HEK293 (cell line): ENCODE data around the gene NELFB.

Source experiments
- CTCF ChIA-PET: fragments of 350-600 bp; formaldehyde crosslinking; extraction: SDS; loops from one replicate; lab custom pipeline; 2021; ENCODE audit warnings: antibody characterized with exemption; lab: Yijun Ruan, JAX
- POLR2A ChIA-PET: fragments of 300-600 bp; formaldehyde crosslinking; extraction: SDS; loops from one replicate; lab custom pipeline; 2020; ENCODE audit warnings: antibody characterized with exemption, inconsistent platforms; lab: Yijun Ruan, JAX
- H3K27ac ChIP-seq: fragments of 200-500 bp; sonication (Bioruptor generic); 2 replicates; pipeline ENCODE4 v1.5.1; 2014; ENCODE audit warnings: low read depth, low read length, control low read depth, inconsistent platforms; ENCODE audit errors: extremely low read depth
- H3K36me3 ChIP-seq, 2 experiments: fragments of 200-500 bp in 1 of 2; sonication (Bioruptor generic) in 1 of 2; 1 replicate in 1 of 2; 2 replicates in 1 of 2; pipeline ENCODE4 v1.5.1; 2014 to 2017; ENCODE audit warnings: inconsistent platforms in 2 of 2, low read length in 2 of 2; ENCODE audit not compliant: control insufficient read depth in 2 of 2, insufficient read depth in 1 of 2
- H3K4me1 ChIP-seq: fragments of 200-500 bp; sonication (Bioruptor generic); 2 replicates; pipeline ENCODE4 v1.5.1; 2014; ENCODE audit warnings: mild to moderate bottlenecking, low read length, inconsistent platforms; ENCODE audit not compliant: control insufficient read depth, insufficient read depth
- H3K4me3 ChIP-seq: 2 replicates; pipeline ENCODE4 v1.5.1; 2011; ENCODE audit warnings: low read depth, mild to moderate bottlenecking, control low read depth, low read length, moderate library complexity
- H3K9me3 ChIP-seq: fragments of 200-500 bp; sonication (Bioruptor generic); 2 replicates; pipeline ENCODE4 v1.5.1; 2014; ENCODE audit warnings: low read depth, low read length, inconsistent platforms; ENCODE audit not compliant: control insufficient read depth, insufficient read depth
- EGR2 ChIP-seq: fragments of 450-650 bp; formaldehyde crosslinking; IDR thresholded peaks from 2 replicates; pipeline ENCODE4 v1.5.1; 2016; ENCODE audit warnings: low read depth, missing biosample characterization, missing genetic modification characterization
- GLIS1 ChIP-seq: fragments of 450-650 bp; formaldehyde crosslinking; IDR thresholded peaks from 2 replicates; pipeline ENCODE4 v1.5.1; 2016; ENCODE audit warnings: missing biosample characterization, missing genetic modification characterization
- KLF1 ChIP-seq: fragments of 450-650 bp; formaldehyde crosslinking; IDR thresholded peaks from 2 replicates; pipeline ENCODE4 v1.5.1; 2016; ENCODE audit warnings: missing biosample characterization, missing genetic modification characterization
- KLF7 ChIP-seq: fragments of 450-650 bp; formaldehyde crosslinking; IDR thresholded peaks from 2 replicates; pipeline ENCODE4 v1.5.1; 2016; ENCODE audit warnings: missing biosample characterization, missing genetic modification characterization, borderline replicate concordance
- MEIS1 ChIP-seq: sonication (generic); formaldehyde crosslinking; IDR thresholded peaks from 2 replicates; pipeline ENCODE4 v1.8.1; 2022; ENCODE audit warnings: missing genetic modification reagents, mild to moderate bottlenecking, borderline replicate concordance
- SCRT1 ChIP-seq: fragments of 450-650 bp; formaldehyde crosslinking; IDR thresholded peaks from 2 replicates; pipeline ENCODE4 v1.5.1; 2016; ENCODE audit warnings: missing biosample characterization, missing genetic modification characterization, borderline replicate concordance
- SCRT2 ChIP-seq: fragments of 450-650 bp; formaldehyde crosslinking; IDR thresholded peaks from 2 replicates; pipeline ENCODE4 v1.5.1; 2016; ENCODE audit warnings: missing biosample characterization, missing genetic modification characterization
- SETDB1 ChIP-seq: IDR thresholded peaks from one replicate; pipeline ENCODE4 v1.6.1; 2017; ENCODE audit warnings: mild to moderate bottlenecking, low read length, moderate library complexity, mixed read lengths; ENCODE audit not compliant: insufficient read length
- ZBTB48 ChIP-seq: fragments of 450-650 bp; formaldehyde crosslinking; IDR thresholded peaks from 2 replicates; pipeline ENCODE4 v1.5.1; 2016; ENCODE audit warnings: missing biosample characterization, missing genetic modification characterization
- ZEB2 ChIP-seq: fragments of 450-650 bp; formaldehyde crosslinking; IDR thresholded peaks from 2 replicates; pipeline ENCODE4 v1.5.1; 2016; ENCODE audit warnings: missing biosample characterization, missing genetic modification characterization
- ZIC2 ChIP-seq: fragments of 450-650 bp; formaldehyde crosslinking; IDR thresholded peaks from 2 replicates; pipeline ENCODE4 v1.5.1; 2016; ENCODE audit warnings: missing biosample characterization, missing genetic modification characterization
- ZNF19 ChIP-seq: fragments of 450-650 bp; formaldehyde crosslinking; IDR thresholded peaks from 2 replicates; pipeline ENCODE4; 2016; ENCODE audit warnings: missing biosample characterization, missing genetic modification characterization, low read depth
- ZNF23 ChIP-seq: fragments of 450-650 bp; formaldehyde crosslinking; IDR thresholded peaks from 2 replicates; pipeline ENCODE4 v1.5.1; 2016; ENCODE audit warnings: missing biosample characterization, missing genetic modification characterization, borderline replicate concordance
- ZNF37A ChIP-seq: fragments of 450-650 bp; IDR thresholded peaks from 2 replicates; pipeline ENCODE4 v1.5.1; 2018; ENCODE audit warnings: missing biosample characterization, missing genetic modification characterization
- ZNF423 ChIP-seq: fragments of 450-650 bp; formaldehyde crosslinking; IDR thresholded peaks from 2 replicates; pipeline ENCODE4 v1.5.1; 2016; ENCODE audit warnings: missing biosample characterization, missing genetic modification characterization
- ZNF501 ChIP-seq: fragments of 450-650 bp; formaldehyde crosslinking; IDR thresholded peaks from 2 replicates; pipeline ENCODE4 v1.5.1; 2016; ENCODE audit warnings: missing biosample characterization, missing genetic modification characterization
- ZNF549 ChIP-seq: fragments of 450-650 bp; IDR thresholded peaks from 2 replicates; pipeline ENCODE4 v1.5.1; 2018; ENCODE audit warnings: missing biosample characterization, missing genetic modification characterization, mild to moderate bottlenecking, inconsistent platforms, moderate library complexity
- ZNF561 ChIP-seq: fragments of 450-650 bp; IDR thresholded peaks from 2 replicates; pipeline ENCODE4 v1.5.1; 2018; ENCODE audit warnings: missing biosample characterization, missing genetic modification characterization, borderline replicate concordance
- ZNF600 ChIP-seq: fragments of 450-650 bp; formaldehyde crosslinking; IDR thresholded peaks from 2 replicates; pipeline ENCODE4 v1.5.1; 2016; ENCODE audit warnings: missing biosample characterization, missing genetic modification characterization
- ZNF768 ChIP-seq: fragments of 450-650 bp; formaldehyde crosslinking; IDR thresholded peaks from 2 replicates; pipeline ENCODE4 v1.5.1; 2018; ENCODE audit warnings: missing biosample characterization, mild to moderate bottlenecking, missing genetic modification characterization
- ZNF791 ChIP-seq: fragments of 450-650 bp; formaldehyde crosslinking; IDR thresholded peaks from 2 replicates; pipeline ENCODE4 v1.5.1; 2016; ENCODE audit warnings: missing biosample characterization, missing genetic modification characterization
- ZNF830 ChIP-seq: fragments of 450-650 bp; IDR thresholded peaks from 2 replicates; pipeline ENCODE4 v1.5.0; 2018; ENCODE audit warnings: missing biosample characterization, missing genetic modification characterization, low read depth, mild to moderate bottlenecking, moderate library complexity
- TF ChIP-seq, protein P1 (sequence below): fragments of 450-650 bp; formaldehyde crosslinking; IDR thresholded peaks from 2 replicates; pipeline ENCODE4 v1.5.1; 2016; ENCODE audit warnings: missing biosample characterization, missing genetic modification characterization
- TF ChIP-seq, protein P2 (sequence below): fragments of 450-650 bp; formaldehyde crosslinking; IDR thresholded peaks from 2 replicates; pipeline ENCODE4 v1.5.1; 2016; ENCODE audit warnings: missing biosample characterization, missing genetic modification characterization
- TF ChIP-seq, protein P3 (sequence below): fragments of 450-650 bp; formaldehyde crosslinking; conservative IDR thresholded peaks from 2 replicates; pipeline ENCODE4 v1.5.1; 2016; ENCODE audit warnings: low read depth, missing biosample characterization, missing genetic modification characterization
- TF ChIP-seq, protein P4 (sequence below): fragments of 450-650 bp; formaldehyde crosslinking; IDR thresholded peaks from 2 replicates; pipeline ENCODE4 v1.5.1; 2016; ENCODE audit warnings: missing biosample characterization, missing genetic modification characterization, low read depth
- TF ChIP-seq, protein P5 (sequence below): fragments of 450-650 bp; formaldehyde crosslinking; IDR thresholded peaks from 2 replicates; pipeline ENCODE4 v1.5.1; 2016; ENCODE audit warnings: missing biosample characterization, missing genetic modification characterization

The NELFB gene

DNA sequence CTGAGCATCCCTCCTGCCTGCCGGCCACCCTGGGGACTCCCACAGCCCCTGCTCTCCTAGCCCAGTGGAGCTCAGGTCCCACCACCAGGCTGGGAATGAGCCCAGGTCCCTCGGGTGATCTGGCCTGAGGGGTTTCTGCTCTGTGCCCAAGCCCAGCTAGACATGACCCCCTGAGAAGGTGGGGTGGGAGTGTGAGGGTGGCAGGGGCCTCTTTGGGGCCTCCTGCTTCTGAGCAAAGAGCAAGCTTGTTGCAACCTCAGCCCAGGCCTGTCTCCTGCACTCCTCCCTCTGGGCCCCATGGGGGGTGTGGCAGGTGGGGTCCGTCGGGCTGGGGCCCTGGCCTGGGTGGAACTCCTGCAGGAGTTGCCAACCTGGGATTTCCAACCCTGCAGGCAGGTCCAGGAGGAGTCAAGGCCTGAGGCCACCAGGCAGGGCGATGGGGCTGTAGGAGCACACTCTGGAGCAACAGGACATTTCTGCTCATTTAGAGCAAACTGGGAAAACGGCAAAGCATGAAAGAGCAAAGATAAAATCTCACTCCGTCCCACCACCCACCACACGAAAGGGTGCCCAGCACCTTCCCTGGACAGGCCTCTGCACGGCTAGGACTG, 58.3 kb downstream of the NELFB start:
- Histone ChIP-seq H3K4me1 (no peaks in the 10 kb centered on the region; the same call in 1 of the 2 replicates), H3K4me3 (no peak overlapping the region), H3K9me3 (no peaks in the 10 kb centered on the region), H3K27ac (no peak overlapping the region), H3K36me3 (no peaks in the 10 kb centered on the region)
- TF ChIP-seq EGR2 (tag by site-specific recombination) (no peak), KLF1 (tag by site-specific recombination) (peak; percentile 50; the same call in 1 of the 2 replicates), ZNF501 (tag by site-specific recombination) (no peak), ZNF561 (tag by site-specific recombination) (no peak), SCRT2 (tag by site-specific recombination) (peak; percentile 59), ZNF768 (no peak), ZNF37A (tag by site-specific recombination) (no peak), SETDB1 (no peak), ZNF19 (no peak), ZEB2 (no peak), ZNF600 (no peak), ZNF549 (tag by site-specific recombination) (no peak), ZNF791 (tag by site-specific recombination) (no peak), ZIC2 (tag by site-specific recombination) (peak; percentile 22; the same call in 1 of the 2 replicates), KLF7 (tag by site-specific recombination) (no peak), ZBTB48 (no peak), ZNF423 (tag by site-specific recombination) (no peak), SCRT1 (tag by site-specific recombination) (no peak), GLIS1 (tag by site-specific recombination) (peak; percentile 77), ZNF23 (tag by site-specific recombination) (no peak), ZNF830 (tag by site-specific recombination) (no peak), MEIS1 (CRISPR knock-in tag) (no peak)
- TF ChIP-seq, protein P1, sequence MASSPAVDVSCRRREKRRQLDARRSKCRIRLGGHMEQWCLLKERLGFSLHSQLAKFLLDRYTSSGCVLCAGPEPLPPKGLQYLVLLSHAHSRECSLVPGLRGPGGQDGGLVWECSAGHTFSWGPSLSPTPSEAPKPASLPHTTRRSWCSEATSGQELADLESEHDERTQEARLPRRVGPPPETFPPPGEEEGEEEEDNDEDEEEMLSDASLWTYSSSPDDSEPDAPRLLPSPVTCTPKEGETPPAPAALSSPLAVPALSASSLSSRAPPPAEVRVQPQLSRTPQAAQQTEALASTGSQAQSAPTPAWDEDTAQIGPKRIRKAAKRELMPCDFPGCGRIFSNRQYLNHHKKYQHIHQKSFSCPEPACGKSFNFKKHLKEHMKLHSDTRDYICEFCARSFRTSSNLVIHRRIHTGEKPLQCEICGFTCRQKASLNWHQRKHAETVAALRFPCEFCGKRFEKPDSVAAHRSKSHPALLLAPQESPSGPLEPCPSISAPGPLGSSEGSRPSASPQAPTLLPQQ (tag by site-specific recombination): peak; percentile 71; the same call in 1 of the 2 replicates
- TF ChIP-seq, protein P2, sequence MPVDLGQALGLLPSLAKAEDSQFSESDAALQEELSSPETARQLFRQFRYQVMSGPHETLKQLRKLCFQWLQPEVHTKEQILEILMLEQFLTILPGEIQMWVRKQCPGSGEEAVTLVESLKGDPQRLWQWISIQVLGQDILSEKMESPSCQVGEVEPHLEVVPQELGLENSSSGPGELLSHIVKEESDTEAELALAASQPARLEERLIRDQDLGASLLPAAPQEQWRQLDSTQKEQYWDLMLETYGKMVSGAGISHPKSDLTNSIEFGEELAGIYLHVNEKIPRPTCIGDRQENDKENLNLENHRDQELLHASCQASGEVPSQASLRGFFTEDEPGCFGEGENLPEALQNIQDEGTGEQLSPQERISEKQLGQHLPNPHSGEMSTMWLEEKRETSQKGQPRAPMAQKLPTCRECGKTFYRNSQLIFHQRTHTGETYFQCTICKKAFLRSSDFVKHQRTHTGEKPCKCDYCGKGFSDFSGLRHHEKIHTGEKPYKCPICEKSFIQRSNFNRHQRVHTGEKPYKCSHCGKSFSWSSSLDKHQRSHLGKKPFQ (tag by site-specific recombination): no peak
- TF ChIP-seq, protein P3, sequence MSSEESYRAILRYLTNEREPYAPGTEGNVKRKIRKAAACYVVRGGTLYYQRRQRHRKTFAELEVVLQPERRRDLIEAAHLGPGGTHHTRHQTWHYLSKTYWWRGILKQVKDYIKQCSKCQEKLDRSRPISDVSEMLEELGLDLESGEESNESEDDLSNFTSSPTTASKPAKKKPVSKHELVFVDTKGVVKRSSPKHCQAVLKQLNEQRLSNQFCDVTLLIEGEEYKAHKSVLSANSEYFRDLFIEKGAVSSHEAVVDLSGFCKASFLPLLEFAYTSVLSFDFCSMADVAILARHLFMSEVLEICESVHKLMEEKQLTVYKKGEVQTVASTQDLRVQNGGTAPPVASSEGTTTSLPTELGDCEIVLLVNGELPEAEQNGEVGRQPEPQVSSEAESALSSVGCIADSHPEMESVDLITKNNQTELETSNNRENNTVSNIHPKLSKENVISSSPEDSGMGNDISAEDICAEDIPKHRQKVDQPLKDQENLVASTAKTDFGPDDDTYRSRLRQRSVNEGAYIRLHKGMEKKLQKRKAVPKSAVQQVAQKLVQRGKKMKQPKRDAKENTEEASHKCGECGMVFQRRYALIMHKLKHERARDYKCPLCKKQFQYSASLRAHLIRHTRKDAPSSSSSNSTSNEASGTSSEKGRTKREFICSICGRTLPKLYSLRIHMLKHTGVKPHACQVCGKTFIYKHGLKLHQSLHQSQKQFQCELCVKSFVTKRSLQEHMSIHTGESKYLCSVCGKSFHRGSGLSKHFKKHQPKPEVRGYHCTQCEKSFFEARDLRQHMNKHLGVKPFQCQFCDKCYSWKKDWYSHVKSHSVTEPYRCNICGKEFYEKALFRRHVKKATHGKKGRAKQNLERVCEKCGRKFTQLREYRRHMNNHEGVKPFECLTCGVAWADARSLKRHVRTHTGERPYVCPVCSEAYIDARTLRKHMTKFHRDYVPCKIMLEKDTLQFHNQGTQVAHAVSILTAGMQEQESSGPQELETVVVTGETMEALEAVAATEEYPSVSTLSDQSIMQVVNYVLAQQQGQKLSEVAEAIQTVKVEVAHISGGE (tag by site-specific recombination): no peak
- TF ChIP-seq, protein P4, sequence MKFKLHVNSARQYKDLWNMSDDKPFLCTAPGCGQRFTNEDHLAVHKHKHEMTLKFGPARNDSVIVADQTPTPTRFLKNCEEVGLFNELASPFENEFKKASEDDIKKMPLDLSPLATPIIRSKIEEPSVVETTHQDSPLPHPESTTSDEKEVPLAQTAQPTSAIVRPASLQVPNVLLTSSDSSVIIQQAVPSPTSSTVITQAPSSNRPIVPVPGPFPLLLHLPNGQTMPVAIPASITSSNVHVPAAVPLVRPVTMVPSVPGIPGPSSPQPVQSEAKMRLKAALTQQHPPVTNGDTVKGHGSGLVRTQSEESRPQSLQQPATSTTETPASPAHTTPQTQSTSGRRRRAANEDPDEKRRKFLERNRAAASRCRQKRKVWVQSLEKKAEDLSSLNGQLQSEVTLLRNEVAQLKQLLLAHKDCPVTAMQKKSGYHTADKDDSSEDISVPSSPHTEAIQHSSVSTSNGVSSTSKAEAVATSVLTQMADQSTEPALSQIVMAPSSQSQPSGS (tag by site-specific recombination): no peak
- TF ChIP-seq, protein P5, sequence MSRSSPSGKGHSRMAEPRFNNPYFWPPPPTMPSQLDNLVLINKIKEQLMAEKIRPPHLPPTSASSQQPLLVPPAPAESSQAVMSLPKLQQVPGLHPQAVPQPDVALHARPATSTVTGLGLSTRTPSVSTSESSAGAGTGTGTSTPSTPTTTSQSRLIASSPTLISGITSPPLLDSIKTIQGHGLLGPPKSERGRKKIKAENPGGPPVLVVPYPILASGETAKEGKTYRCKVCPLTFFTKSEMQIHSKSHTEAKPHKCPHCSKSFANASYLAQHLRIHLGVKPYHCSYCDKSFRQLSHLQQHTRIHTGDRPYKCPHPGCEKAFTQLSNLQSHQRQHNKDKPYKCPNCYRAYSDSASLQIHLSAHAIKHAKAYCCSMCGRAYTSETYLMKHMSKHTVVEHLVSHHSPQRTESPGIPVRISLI (tag by site-specific recombination): no peak
- CTCF ChIA-PET: interaction anchor here (0.7 to 2.1 kb wide), 3 partner anchors 11 to 109 kb away, joined by 4 to 6 read pairs (median 5); partner anchors contain the start of genes EXD3, NOXA1 and NRARP
- POLR2A ChIA-PET: interaction anchor here (0.8 to 5.4 kb wide), 2 partner anchors 12 to 74 kb away, joined by 3 to 40 read pairs; partner anchors contain the start of gene NRARP
